Small intestine (tissue), 7 donors: ENCODE data around the gene TEX50. TPM values are rescaled to one million over a fixed set of nuclear protein-coding genes. Genes with fewer than 3 reads are reported as not detected.
"Not testable (repeated sequence)": the region's sequence is repeated elsewhere in the genome, so short reads cannot be mapped to it uniquely, and the experiment has no call there.

Experiments
- DNase-seq, 2 donors: peaks; one replicate each; pipeline versions ENCODE4 v3.0.0 to v3.0.0-alpha.2; 2013
- FAIRE-seq: peaks from 2 replicates; lab custom pipeline; 2012; peaks lifted over from hg19 to GRCh38; lab: Jason Lieb, UNC
- H3K27ac ChIP-seq, 3 donors: one replicate each; pipeline ENCODE4 v1.5.1; 2013; ENCODE audit warnings: low read length in 2 of 3, mild to moderate bottlenecking in 2 of 3, control low read depth in 1 of 3, inconsistent platforms in 1 of 3, low read depth in 1 of 3, moderate library complexity in 1 of 3
- H3K27me3 ChIP-seq, 3 donors: one replicate each; pipeline ENCODE4 v1.6.1; 2013; ENCODE audit warnings: low read length in 3 of 3, inconsistent platforms in 1 of 3; ENCODE audit not compliant: control insufficient read depth in 3 of 3, insufficient read depth in 3 of 3
- H3K36me3 ChIP-seq, 3 donors: one replicate each; pipeline ENCODE4 v1.6.1; 2013; ENCODE audit warnings: low read length in 3 of 3, inconsistent platforms in 1 of 3, low read depth in 1 of 3, mild to moderate bottlenecking in 1 of 3, moderate library complexity in 1 of 3; ENCODE audit not compliant: control insufficient read depth in 3 of 3, insufficient read depth in 2 of 3
- H3K4me1 ChIP-seq, 3 donors: one replicate each; pipeline ENCODE4 v1.6.1; 2013; ENCODE audit warnings: low read length in 2 of 3, inconsistent platforms in 1 of 3, low read depth in 1 of 3, mild to moderate bottlenecking in 1 of 3, moderate library complexity in 1 of 3; ENCODE audit not compliant: control insufficient read depth in 3 of 3, insufficient read depth in 2 of 3
- H3K4me3 ChIP-seq, 3 donors: one replicate each; pipeline ENCODE4 v1.5.1; 2013; ENCODE audit warnings: low read length in 3 of 3, control low read depth in 1 of 3, inconsistent platforms in 1 of 3, low read depth in 1 of 3, mild to moderate bottlenecking in 1 of 3, moderate library complexity in 1 of 3
- H3K9me3 ChIP-seq, 2 donors: one replicate each; pipeline ENCODE4 v1.6.1; 2013; ENCODE audit warnings: low read depth in 1 of 2, low read length in 1 of 2; ENCODE audit not compliant: control insufficient read depth in 2 of 2, insufficient read depth in 1 of 2
- WGBS, 3 donors: extraction: QIAGEN DNeasy Blood & Tissue Kit; methylation state at CpG; one replicate each; pipeline ENCODE4 v1.1.7; 2013; 5-methylcytosine and 5-hydroxymethylcytosine counted together
- polyA plus RNA-seq, 4 donors: library from polyadenylated mRNA; stranded (reverse) in 3 of 4; unstranded in 1 of 4; fragments of 200-250 nt in 3 of 4; fragments of 120-200 nt in 1 of 4; gene quantifications; one replicate each; pipeline versions ENCODE4 v1.2.1 to v1.2.3, GENCODE V29; 2013
- donor health status: healthy with polysubstance abuse.
- donor health status: control.
- donor health status: control.
- donor health status: Bipolar disorder and iron deficiency.
- donor health status: healthy.

TEX50 gene
- polyA plus RNA-seq, 4 donors: not detected

DNA sequence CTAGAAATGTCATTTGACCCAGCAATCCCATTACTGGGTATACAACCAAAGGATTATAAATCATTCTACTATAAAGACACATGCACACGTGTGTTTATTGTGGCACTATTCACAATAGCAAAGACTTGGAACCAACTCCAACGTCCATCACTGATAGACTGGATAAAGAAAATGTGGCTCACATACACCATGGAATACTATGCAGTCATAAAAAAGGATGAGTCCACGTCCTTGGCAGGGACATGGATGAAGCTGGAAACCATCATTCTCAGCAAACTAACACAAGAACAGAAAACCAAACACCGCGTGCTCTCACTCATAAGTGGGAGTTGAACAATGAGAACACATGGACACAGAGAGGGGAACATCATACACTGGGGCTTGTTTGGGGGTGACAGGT is 45.0 kb downstream of the TEX50 start:
- not testable (repeated sequence) for H3K4me3 ChIP-seq, H3K27me3 ChIP-seq, H3K4me1 ChIP-seq, FAIRE-seq, DNase-seq, H3K9me3 ChIP-seq, H3K27ac ChIP-seq, H3K36me3 ChIP-seq
- 79 to 85% (median 85%) methylated on average over 5 of the region's 5 CpGs for WGBS, 3 donors

DNA sequence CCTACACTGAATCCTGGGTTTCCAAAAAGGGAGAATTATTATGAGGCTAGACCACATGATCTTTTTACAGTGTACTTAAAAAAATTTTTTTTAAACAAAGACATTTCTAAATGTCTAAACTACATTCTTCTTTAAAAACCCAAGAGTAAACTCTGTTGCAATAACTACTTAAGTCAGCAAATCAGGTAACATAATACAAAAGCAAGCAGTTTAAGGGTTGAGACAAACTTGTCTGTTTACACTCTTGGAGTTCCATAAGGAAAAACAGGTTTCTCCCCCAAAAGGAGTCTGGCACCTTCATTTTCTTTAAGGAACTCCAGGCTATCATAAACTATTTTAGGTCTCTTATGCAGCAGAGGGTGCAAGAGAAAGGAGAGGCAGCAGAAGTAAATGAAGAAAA is 47.0 kb downstream of the TEX50 start:
- H3K9me3 ChIP-seq: no peaks in the 10 kb centered on the region
- H3K27ac ChIP-seq: no peak overlapping the region
- no peaks in the 10 kb centered on the region for H3K36me3 ChIP-seq
- H3K4me1 ChIP-seq: no peaks in the 10 kb centered on the region
- FAIRE-seq (no peak), DNase-seq (no peak)
- H3K27me3 ChIP-seq: no peaks in the 10 kb centered on the region
- H3K4me3 ChIP-seq: no peak overlapping the region

DNA sequence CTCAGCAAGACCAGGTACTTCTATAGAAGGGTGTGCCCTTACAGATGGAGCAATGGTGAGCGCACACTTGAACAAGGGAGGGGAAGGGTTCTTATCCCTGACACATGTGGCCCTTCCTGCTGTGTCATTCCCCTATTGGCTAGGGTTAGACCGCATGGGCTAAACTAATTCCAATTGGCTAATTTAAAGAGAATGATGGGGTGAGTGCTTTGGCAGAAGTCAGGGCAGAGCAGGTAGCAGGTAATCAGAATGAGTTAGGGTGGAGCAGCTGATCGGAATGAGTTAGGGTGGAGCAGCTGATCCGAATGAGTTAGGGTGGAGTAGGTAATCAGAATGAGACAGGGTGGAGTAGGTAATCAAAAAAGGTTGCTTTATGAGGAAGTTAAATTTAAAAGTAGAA is 48.7 kb downstream of the TEX50 start:
- not testable (repeated sequence) for H3K4me1 ChIP-seq, H3K9me3 ChIP-seq, H3K27ac ChIP-seq, H3K27me3 ChIP-seq, H3K36me3 ChIP-seq, FAIRE-seq, H3K4me3 ChIP-seq
- peak in 1 of 2 donors; percentile 32 for DNase-seq
- WGBS, 3 donors: 51 to 79% (median 66%) methylated on average over 4 of the region's 4 CpGs

DNA sequence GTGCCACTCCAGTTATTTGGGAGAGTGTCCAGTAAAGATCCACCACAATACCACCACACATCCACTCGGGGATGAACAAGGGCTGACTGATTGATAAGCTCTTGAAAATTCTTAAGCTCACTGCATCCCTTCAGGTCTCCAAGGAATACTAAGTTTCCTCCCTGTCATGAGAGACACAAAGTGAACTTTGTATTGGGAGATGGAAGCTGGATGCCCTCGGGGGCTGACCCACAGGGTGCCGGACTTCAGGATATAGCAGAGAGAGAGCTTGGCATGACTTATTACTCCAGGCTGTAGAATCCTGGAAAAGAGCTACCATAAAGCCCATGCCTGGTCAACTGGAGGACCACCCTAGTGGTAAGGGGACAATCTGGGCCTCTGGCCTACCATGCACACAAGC is 50.0 kb downstream of the TEX50 start:
- not testable (repeated sequence) for H3K27ac ChIP-seq, H3K27me3 ChIP-seq, H3K9me3 ChIP-seq, H3K36me3 ChIP-seq, FAIRE-seq, H3K4me3 ChIP-seq, H3K4me1 ChIP-seq, DNase-seq
- 72 to 94% (median 84%) methylated on average over 3 of the region's 3 CpGs for WGBS, 3 donors

Other genes starting within 250 kb of the TEX50 start
- 100 to 1,000 TPM; 125 to 233 (median 200) TPM for gene PRDX6, start 158.0 kb upstream of the TEX50 start, polyA plus RNA-seq
- under 1 TPM in 1 of 4 donors, not detected in 3; 0.06 TPM for gene SLC9C2, start 32.3 kb upstream of the TEX50 start, polyA plus RNA-seq
- gene ANKRD45, start 34.5 kb downstream of the TEX50 start, polyA plus RNA-seq: under 1 TPM in 2 of 4 donors, not detected in 2; 0.13 to 0.24 TPM
- 10 to 100 TPM in 1 of 4 donors, 1 to 10 TPM in 3; 6.9 to 14.3 (median 8.6) TPM for gene KLHL20, start 79.6 kb downstream of the TEX50 start, polyA plus RNA-seq
- 10 to 100 TPM in 2 of 4 donors, 1 to 10 TPM in 2; 5.1 to 22.3 (median 13.0) TPM for gene DARS2, start 189.3 kb downstream of the TEX50 start, polyA plus RNA-seq
- 1 to 10 TPM; 1.1 to 6.9 (median 4.0) TPM for gene CENPL, start 189.5 kb downstream of the TEX50 start, polyA plus RNA-seq
- 100 to 1,000 TPM; 375 to 686 (median 587) TPM for gene GAS5, start 232.7 kb downstream of the TEX50 start, polyA plus RNA-seq
- gene ZBTB37, start 233.0 kb downstream of the TEX50 start, polyA plus RNA-seq: 1 to 10 TPM in 2 of 4 donors, under 1 TPM in 2; 0.22 to 3.9 (median 0.69) TPM